Neuron (in vitro differentiated cells): ENCODE data around the gene PALLD.
"Not testable (repeated sequence)": the region's sequence is repeated elsewhere in the genome, so short reads cannot be mapped to it uniquely, and the experiment has no call there.

ENCODE experiments used
- H2AFZ ChIP-seq: one replicate; pipeline ENCODE4 v1.6.1; 2013; ENCODE audit warnings: low read depth, mild to moderate bottlenecking, inconsistent platforms, low read length, moderate library complexity
- H3K27me3 ChIP-seq: one replicate; pipeline ENCODE4 v1.6.1; 2013; ENCODE audit warnings: low read length; ENCODE audit not compliant: insufficient read depth
- H3K36me3 ChIP-seq: one replicate; pipeline ENCODE4 v1.6.1; 2013; ENCODE audit warnings: low read length; ENCODE audit not compliant: insufficient read depth
- H3K4me1 ChIP-seq: one replicate; pipeline ENCODE4 v1.6.1; 2013; ENCODE audit warnings: low read length; ENCODE audit not compliant: insufficient read depth
- H3K4me3 ChIP-seq: 2 replicates; pipeline ENCODE4 v1.5.1; 2013; ENCODE audit warnings: mild to moderate bottlenecking, low read length, moderate library complexity
- H3K9me3 ChIP-seq: one replicate; pipeline ENCODE4 v1.6.1; 2013; ENCODE audit warnings: low read length

The PALLD gene

GRCh38 chr4:168722391-168722790 is 225.5 kb downstream of the PALLD start:
- no peak overlapping the region for H3K4me3 ChIP-seq
- H3K27me3 ChIP-seq, result no peaks in the 10 kb centered on the region
- H3K36me3 ChIP-seq, result peaks cover 7% of the 10 kb centered on the region
- peaks cover 5% of the 10 kb centered on the region for H3K4me1 ChIP-seq
- H2AFZ ChIP-seq, result no peak overlapping the region
- H3K9me3 ChIP-seq, result peaks cover 7% of the 10 kb centered on the region

DNA sequence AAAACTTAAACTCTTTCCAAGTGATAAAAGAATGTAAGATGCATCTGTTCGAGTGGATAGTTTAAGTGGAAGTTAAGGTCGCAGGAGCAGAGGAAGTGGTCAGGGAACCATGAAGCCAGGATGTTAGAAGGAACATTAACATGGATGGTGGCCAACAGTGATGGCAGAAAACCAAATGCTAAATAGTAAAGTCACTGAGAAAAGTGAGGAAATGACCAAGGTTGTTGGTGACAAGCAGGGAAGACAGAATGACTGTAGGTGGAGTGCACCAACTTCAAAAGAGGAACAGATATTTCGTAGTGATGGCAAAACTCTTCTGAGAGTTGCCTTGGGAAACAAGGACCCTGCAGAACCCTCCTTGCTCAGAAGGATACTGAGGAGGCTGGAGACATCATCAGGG is 226.2 kb downstream of the PALLD start:
- Histone ChIP-seq H3K36me3 (peaks cover 1% of the 10 kb centered on the region), H3K4me3 (no peak overlapping the region), H3K27me3 (no peaks in the 10 kb centered on the region), H2AFZ (no peak overlapping the region), H3K9me3 (peaks cover 7% of the 10 kb centered on the region), H3K4me1 (peaks cover 5% of the 10 kb centered on the region)

DNA sequence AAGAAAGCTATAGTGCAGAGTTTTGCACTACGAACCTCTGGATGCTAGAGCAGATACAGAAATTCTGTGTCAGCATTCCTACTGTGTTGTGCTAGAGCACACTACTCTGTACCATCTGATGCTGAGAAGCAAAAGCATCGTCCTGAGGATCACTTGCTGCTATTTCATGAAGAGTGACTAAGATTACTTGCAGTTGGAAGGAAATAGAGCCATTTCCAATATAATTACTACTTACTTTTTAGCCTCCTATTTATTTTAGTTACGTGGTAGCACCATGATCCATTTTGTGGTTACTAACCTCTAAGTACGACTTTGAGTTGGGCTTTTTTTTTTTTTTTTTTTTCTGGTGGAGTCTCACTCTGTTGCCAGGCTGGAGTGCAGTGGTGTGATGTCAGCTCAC is 226.7 kb downstream of the PALLD start:
- no peaks in the 10 kb centered on the region for H3K27me3 ChIP-seq
- peaks cover 5% of the 10 kb centered on the region for H3K4me1 ChIP-seq
- no peaks in the 10 kb centered on the region for H3K36me3 ChIP-seq
- H3K4me3 ChIP-seq, result no peak overlapping the region
- no peak overlapping the region for H2AFZ ChIP-seq
- H3K9me3 ChIP-seq, result peaks cover 10% of the 10 kb centered on the region

DNA sequence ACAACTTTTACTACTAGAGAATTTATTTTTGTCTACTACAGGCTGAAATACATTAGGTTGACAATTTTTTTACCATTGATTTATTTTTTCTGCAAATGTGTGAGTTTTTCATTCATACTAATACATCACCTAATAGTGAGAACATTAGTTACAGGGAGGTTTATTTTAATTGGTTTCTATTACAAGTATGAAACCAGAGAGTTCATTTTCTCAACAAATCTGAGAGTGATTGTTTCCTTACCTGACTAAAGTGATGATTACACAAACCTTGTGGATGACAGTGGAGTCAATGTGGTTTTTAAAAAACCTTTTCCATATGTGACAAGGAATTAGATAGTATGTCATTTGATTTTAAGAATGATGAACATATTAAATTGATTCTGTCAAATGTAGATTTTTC is 227.4 kb downstream of the PALLD start:
- Histone ChIP-seq H3K36me3 (no peaks in the 10 kb centered on the region), H2AFZ (no peak overlapping the region), H3K9me3 (peaks cover 12% of the 10 kb centered on the region), H3K27me3 (no peaks in the 10 kb centered on the region), H3K4me1 (peaks cover 5% of the 10 kb centered on the region), H3K4me3 (no peak overlapping the region)

- no peaks in the 10 kb centered on the region for H3K36me3 ChIP-seq
- peaks cover 12% of the 10 kb centered on the region for H3K9me3 ChIP-seq
- H2AFZ ChIP-seq, result no peak overlapping the region
- peaks cover 5% of the 10 kb centered on the region for H3K4me1 ChIP-seq
- no peaks in the 10 kb centered on the region for H3K27me3 ChIP-seq
- no peak overlapping the region for H3K4me3 ChIP-seq
Observed at GRCh38 chr4:168724686-168725411, 228.0 kb downstream of the PALLD start.

DNA sequence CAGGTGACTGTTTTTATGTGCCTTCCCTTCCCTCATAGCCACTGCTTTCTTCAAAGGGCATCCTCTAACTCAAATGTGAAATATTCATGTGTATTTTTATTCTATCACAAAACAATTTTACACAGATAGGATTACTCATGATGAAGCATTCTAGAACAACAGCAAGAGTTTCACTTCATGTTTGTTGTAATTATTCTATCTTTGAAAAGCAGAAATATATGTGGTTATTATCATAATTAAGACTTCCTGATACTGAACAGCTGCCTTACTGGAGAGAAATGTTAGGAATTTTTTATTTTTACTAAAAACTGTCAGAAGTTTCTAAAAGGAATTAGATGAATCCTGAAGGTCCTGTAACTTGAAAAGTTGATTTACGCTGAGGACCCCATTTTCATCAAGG is 229.1 kb downstream of the PALLD start:
- H3K4me1 ChIP-seq, result peaks cover 5% of the 10 kb centered on the region
- peaks cover 12% of the 10 kb centered on the region for H3K9me3 ChIP-seq
- H3K4me3 ChIP-seq, result no peak overlapping the region
- no peaks in the 10 kb centered on the region for H3K27me3 ChIP-seq
- H2AFZ ChIP-seq, result no peak overlapping the region
- H3K36me3 ChIP-seq, result no peaks in the 10 kb centered on the region

DNA sequence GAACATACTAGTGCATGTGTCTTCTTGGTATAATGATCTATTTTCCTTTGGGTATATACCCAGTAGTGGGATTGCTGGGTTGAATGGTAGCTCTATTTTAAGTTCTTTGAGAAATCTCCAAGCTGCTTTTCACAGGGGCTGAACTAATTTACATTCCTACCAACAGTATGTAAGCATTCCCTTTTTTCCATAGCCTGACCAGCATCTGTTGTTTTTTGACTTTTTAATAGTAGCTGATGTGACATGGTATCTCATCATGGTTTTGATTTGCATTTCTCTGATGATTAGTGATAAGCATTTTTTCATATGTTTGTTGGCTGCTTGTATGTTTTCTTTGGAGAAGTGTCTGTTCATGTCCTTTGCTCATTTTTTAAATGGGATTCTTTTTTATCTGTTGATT is 230.3 kb downstream of the PALLD start:
- H3K36me3 ChIP-seq, H3K4me3 ChIP-seq, H3K4me1 ChIP-seq, H3K27me3 ChIP-seq, H2AFZ ChIP-seq: not testable (repeated sequence)
- peaks cover 12% of the 10 kb centered on the region for H3K9me3 ChIP-seq

DNA sequence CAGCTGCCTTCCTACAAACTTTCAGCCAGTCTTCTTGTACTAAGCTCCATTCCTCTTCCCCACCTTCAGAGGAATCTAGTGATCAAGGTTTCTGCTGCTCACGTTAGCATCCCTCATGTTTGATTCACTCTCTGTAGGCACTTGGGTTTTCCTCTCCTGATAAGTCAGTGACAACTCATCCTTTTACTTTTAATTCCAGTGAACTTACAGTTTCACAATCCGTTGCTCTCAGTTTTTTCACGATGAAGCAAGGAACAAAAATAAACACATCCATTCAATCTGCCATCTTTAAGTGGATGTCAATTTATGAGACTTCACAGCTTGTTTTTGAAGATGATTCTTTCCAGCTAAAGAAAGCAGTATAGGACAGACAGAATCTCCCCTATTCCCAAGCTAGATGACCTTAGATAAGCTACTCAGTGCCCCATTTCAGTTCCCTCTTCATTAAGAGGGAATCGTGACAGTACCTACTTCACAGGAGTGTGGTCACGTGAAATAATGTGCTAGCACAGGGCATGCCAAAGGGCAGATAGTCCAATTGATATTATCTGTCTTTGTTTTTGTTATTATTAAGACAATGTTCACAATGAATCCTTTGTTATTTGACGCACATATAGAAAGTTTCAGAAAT is 234.3 kb downstream of the PALLD start:
- Histone ChIP-seq H2AFZ (no peak overlapping the region), H3K9me3 (peaks cover 12% of the 10 kb centered on the region), H3K4me1 (peaks cover 14% of the 10 kb centered on the region), H3K36me3 (no peaks in the 10 kb centered on the region), H3K27me3 (no peaks in the 10 kb centered on the region), H3K4me3 (no peak overlapping the region)

DNA sequence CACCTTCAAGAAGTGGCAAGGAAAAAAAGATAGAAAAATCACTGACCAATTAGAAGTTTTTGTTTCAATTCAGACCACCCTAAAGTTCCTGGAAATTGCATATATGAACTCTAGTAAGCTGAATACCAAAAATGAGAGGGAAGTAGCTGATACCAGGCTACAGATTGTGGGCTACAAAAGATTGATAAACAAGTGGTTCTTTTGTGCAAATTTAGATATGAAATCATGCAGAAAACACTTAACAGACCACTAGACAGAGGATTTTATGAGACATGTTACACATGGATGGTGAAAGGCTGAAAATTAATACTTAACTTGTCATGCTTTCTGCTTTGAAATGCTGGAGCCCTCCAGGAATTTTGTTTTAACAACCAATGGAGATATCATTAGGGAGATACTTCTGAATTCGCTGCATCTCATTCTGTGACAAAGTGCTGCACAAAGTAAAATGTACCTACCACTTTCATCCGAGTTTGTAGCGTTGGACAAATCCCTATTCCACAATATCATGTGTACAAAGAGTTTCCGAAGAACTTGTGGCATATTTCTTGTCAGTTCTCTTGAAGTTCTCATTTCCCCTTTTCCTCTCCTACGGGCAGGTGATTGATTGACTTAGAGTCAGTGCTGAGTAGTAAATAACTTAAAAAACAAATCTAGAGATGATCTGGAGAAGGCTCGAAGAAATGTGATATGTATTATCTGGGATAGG is 235.0 kb downstream of the PALLD start:
- Histone ChIP-seq H3K27me3 (no peaks in the 10 kb centered on the region), H2AFZ (no peak overlapping the region), H3K9me3 (peaks cover 6% of the 10 kb centered on the region), H3K4me1 (peaks cover 22% of the 10 kb centered on the region), H3K36me3 (no peaks in the 10 kb centered on the region), H3K4me3 (no peak overlapping the region)

DNA sequence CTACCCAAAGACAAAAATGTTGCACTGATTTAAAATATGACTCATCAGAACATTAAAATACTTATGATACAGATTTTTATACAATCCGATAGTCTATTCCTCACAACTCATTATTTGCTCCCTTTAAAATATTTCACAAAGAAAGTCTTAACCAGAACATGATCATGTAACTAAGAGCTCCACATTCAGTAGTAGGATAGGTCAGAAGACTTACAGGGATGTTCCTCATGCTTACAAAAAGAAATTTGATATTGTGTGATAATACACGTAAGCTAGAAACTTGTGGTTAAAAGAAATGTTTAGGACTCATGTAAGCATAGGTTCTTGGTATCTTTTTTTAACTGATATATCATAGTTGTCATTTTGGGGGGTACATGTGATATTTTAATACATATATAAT is 235.9 kb downstream of the PALLD start:
- peaks cover 30% of the 10 kb centered on the region for H3K4me1 ChIP-seq
- H2AFZ ChIP-seq, result no peak overlapping the region
- no peaks in the 10 kb centered on the region for H3K36me3 ChIP-seq
- H3K27me3 ChIP-seq, result no peaks in the 10 kb centered on the region
- peaks cover 5% of the 10 kb centered on the region for H3K9me3 ChIP-seq
- H3K4me3 ChIP-seq, result no peak overlapping the region

DNA sequence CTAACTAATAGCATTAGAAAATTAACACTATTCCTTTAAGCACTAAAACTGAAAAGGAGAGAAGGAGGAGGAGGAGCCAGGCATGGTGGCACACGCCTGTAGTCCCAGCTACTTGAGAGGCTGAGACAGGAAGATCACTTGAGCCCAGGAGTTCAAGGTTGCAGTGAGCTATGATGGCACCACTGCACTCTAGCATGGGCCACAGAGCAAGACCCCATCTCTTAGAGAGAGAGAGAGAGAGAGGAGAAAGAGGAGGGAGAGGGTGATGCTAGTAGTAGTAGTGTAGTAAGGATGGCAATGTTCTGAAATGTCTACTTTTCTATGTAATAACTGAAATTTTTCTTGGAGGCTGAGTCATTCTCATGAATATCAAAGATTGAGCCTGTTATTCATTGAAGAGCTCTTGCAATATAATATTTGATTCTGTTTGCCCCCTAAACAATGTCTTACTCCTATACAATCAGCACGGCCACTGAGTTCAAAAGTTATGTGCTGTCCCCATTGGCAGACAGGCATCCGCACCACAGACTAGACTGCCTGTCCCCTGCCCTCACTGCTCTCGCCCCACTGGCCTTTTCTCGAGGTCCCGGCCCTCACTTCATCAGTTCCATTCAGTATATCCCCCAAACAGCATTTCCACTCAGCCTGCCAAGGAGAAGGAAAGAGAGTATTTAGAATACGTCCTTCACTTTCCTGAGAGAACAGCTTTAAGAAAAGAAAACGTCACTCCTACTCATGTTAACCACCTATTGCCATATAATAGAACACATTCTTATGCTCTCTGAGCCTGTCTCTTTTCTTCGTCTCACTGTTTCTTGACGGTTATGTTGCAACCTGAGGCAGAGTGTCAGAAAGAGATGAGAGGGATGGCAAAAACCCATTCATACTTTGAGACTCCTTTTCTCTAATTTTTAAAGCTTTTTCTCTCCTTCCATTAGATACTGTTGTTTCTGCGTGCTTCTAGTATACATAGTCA is 238.1 kb downstream of the PALLD start:
- Histone ChIP-seq H3K27me3 (no peaks in the 10 kb centered on the region), H3K36me3 (no peaks in the 10 kb centered on the region), H3K9me3 (no peaks in the 10 kb centered on the region), H3K4me1 (peaks cover 35% of the 10 kb centered on the region), H3K4me3 (no peak overlapping the region), H2AFZ (no peak overlapping the region)

GRCh38 chr4:168735735-168736134 is 238.9 kb downstream of the PALLD start:
- Histone ChIP-seq H3K36me3 (no peaks in the 10 kb centered on the region), H3K4me1 (peaks cover 35% of the 10 kb centered on the region), H3K4me3 (no peak overlapping the region), H3K9me3 (no peaks in the 10 kb centered on the region), H3K27me3 (no peaks in the 10 kb centered on the region), H2AFZ (no peak overlapping the region)
